B cell (primary cell): ENCODE results near the gene SHANK2. TPM values are rescaled to one million over a fixed set of nuclear protein-coding genes. Genes with fewer than 3 reads are reported as not detected.

Experiments used
- ATAC-seq: fragments of 200-7000 bp; cut with Tn5 transposase; one replicate; pipeline ENCODE4 v1.10.0; 2021; ENCODE audit warnings: low read depth, mild to moderate bottlenecking, moderate number of reproducible peaks, moderate library complexity
- CTCF ChIA-PET: fragments of 350-600 bp; sonication (Branson Sonifier 250); formaldehyde crosslinking; loops from one replicate; lab custom pipeline; 2021; ENCODE audit warnings: antibody characterized with exemption, inconsistent platforms; lab: Charles Lee
- POLR2A ChIA-PET: fragments of 350-600 bp; sonication (Branson Sonifier 250); formaldehyde crosslinking; loops from one replicate; lab custom pipeline; 2021; ENCODE audit warnings: antibody characterized with exemption; lab: Charles Lee
- DNase-seq: peaks from one replicate; pipeline ENCODE4 v3.0.0; 2013
- H2AFZ ChIP-seq: 2 replicates; pipeline ENCODE4 v1.6.1; 2012; ENCODE audit warnings: mild to moderate bottlenecking, low read depth, low read length; ENCODE audit not compliant: insufficient read depth, poor library complexity, severe bottlenecking
- H3K27ac ChIP-seq, 2 donors: 1 replicate in 1 of 2; 2 replicates in 1 of 2; pipeline ENCODE4 v1.5.1; 2012 to 2013; ENCODE audit warnings: low read length in 2 of 2, mild to moderate bottlenecking in 2 of 2, moderate library complexity in 1 of 2
- H3K27me3 ChIP-seq, 4 experiments: fragments of 200-600 bp in 1 of 4; sonication (generic) in 1 of 4; replicated peaks in 1 of 4; 1 replicate in 2 of 4; 2 replicates in 2 of 4; pipeline versions ENCODE4 v1.6.1 to v1.7.0; 2013 to 2016; ENCODE audit warnings: low read length in 3 of 4, mild to moderate bottlenecking in 2 of 4, mixed read lengths in 1 of 4, moderate library complexity in 1 of 4; ENCODE audit not compliant: insufficient read depth in 4 of 4, control insufficient read depth in 3 of 4; ENCODE audit errors: control extremely low read depth in 1 of 4
- H3K36me3 ChIP-seq, 2 experiments: replicated peaks in 1 of 2; 1 replicate in 1 of 2; 2 replicates in 1 of 2; pipeline versions ENCODE4 v1.6.1 to v1.7.1; 2013; ENCODE audit warnings: low read length in 1 of 2; ENCODE audit not compliant: insufficient read depth in 2 of 2, control insufficient read depth in 1 of 2; ENCODE audit errors: control extremely low read depth in 1 of 2, extremely low read depth in 1 of 2
- H3K4me1 ChIP-seq, 2 donors: fragments of 200-600 bp in 1 of 2; sonication (generic) in 1 of 2; 1 replicate in 1 of 2; 2 replicates in 1 of 2; pipeline versions ENCODE4 v1.5.1 to v1.6.1; 2013 to 2017; ENCODE audit warnings: low read length in 2 of 2; ENCODE audit not compliant: control insufficient read depth in 2 of 2, insufficient read depth in 2 of 2
- H3K4me2 ChIP-seq: replicated peaks from 2 replicates; pipeline ENCODE3; 2012; ENCODE audit warnings: mild to moderate bottlenecking, low read depth, low read length; ENCODE audit not compliant: poor library complexity, severe bottlenecking
- H3K4me3 ChIP-seq, 5 experiments: fragments of 200-600 bp in 1 of 5; sonication (generic) in 1 of 5; 1 replicate in 3 of 5; 2 replicates in 2 of 5; pipeline versions ENCODE4 v1.5.1 to v1.7.0; 2011 to 2016; ENCODE audit warnings: low read length in 4 of 5, mild to moderate bottlenecking in 4 of 5, low read depth in 2 of 5, control low read depth in 1 of 5, moderate library complexity in 1 of 5; ENCODE audit not compliant: insufficient read depth in 1 of 5; ENCODE audit errors: control extremely low read depth in 1 of 5, extremely low read depth in 1 of 5
- H3K79me2 ChIP-seq: fragments of 200-600 bp; sonication (generic); one replicate; pipeline ENCODE4 v1.6.0; 2016; ENCODE audit warnings: low read length; ENCODE audit not compliant: control insufficient read depth, insufficient read depth
- H3K9ac ChIP-seq: fragments of 200-600 bp; sonication (generic); 2 replicates; pipeline ENCODE4 v1.6.1; 2017; ENCODE audit warnings: mild to moderate bottlenecking, low read length, moderate library complexity
- H3K9me3 ChIP-seq, 3 donors: one replicate each; pipeline versions ENCODE4 v1.6.1 to v1.7.1; 2013; ENCODE audit warnings: low read length in 2 of 3; ENCODE audit not compliant: control insufficient read depth in 2 of 3, insufficient read depth in 1 of 3; ENCODE audit errors: control extremely low read depth in 1 of 3
- H4K20me1 ChIP-seq: 2 replicates; pipeline ENCODE4 v1.6.0; 2012; ENCODE audit warnings: mild to moderate bottlenecking, low read length; ENCODE audit not compliant: insufficient read depth, control insufficient read depth, poor library complexity, severe bottlenecking
- H3K27ac Mint-ChIP-seq: one replicate; pipeline ENCODE4 v1.8.0; 2021; ENCODE audit warnings: mixed read lengths
- H3K27me3 Mint-ChIP-seq: one replicate; pipeline ENCODE4 v1.8.0; 2021; ENCODE audit warnings: mixed read lengths
- H3K4me1 Mint-ChIP-seq: one replicate; pipeline ENCODE4 v1.8.0; 2021; ENCODE audit warnings: mixed read lengths
- H3K4me3 Mint-ChIP-seq: one replicate; pipeline ENCODE4 v1.8.0; 2021; ENCODE audit warnings: mixed read lengths
- H3K9me3 Mint-ChIP-seq: one replicate; pipeline ENCODE4 v1.8.0; 2022; ENCODE audit warnings: mixed read lengths; ENCODE audit not compliant: insufficient read depth
- CTCF ChIP-seq: fragments of 200-600 bp; IDR thresholded peaks from one replicate; pipeline ENCODE4 v1.8.0; 2022; ENCODE audit warnings: antibody characterized with exemption, mild to moderate bottlenecking
- EZH2 ChIP-seq: IDR thresholded peaks from 2 replicates; pipeline ENCODE4 v1.6.1; 2012; ENCODE audit warnings: borderline replicate concordance, low read depth, mild to moderate bottlenecking, moderate library complexity, low read length; ENCODE audit not compliant: insufficient read depth, poor library complexity, severe bottlenecking
- WGBS: methylation state at CpG from one replicate; pipeline ENCODE4 v1.1.5; 2013; ENCODE audit warnings: missing lambda C conversion rate; ENCODE audit not compliant: insufficient coverage; 5-methylcytosine and 5-hydroxymethylcytosine counted together
- intact Hi-C: fragments of 100-400 bp; cut with micrococcal nuclease; formaldehyde crosslinking; loops from one replicate; pipeline ENCODE4 v1.10.0; 2022
- polyA plus RNA-seq: library from polyadenylated mRNA; depleted of rRNA; stranded (reverse); fragments of >200 nt; gene quantifications from 2 replicates; pipeline ENCODE4 v1.2.3, GENCODE V29; 2012
- total RNA-seq, 2 donors: library from RNA; stranded (reverse); fragments of 120-200 nt in 1 of 2; gene quantifications; 1 replicate in 1 of 2; 2 replicates in 1 of 2; pipeline versions ENCODE4 v1.2.3 to v1.2.4, GENCODE V29; 2013 to 2022

Gene SHANK2
- total and polyA plus RNA-seq, 2 donors (not counting 1 experiment from before 2014, with no cell fraction given): 0.07 to 0.28 TPM

GRCh38 chr11:71206186-71206585, 46.2 kb downstream of the SHANK2 start:
- H4K20me1 ChIP-seq: no peaks in the 10 kb centered on the region
- 36% methylated on average over 14 of the region's 17 CpGs for WGBS
- no peaks in the 10 kb centered on the region for H3K27me3 ChIP-seq
- Mint-ChIP-seq H3K27ac (no peak overlapping the region), H3K27me3 (peaks cover 6% of the 10 kb centered on the region), H3K4me1 (peaks cover 6% of the 10 kb centered on the region), H3K4me3 (no peak overlapping the region), H3K9me3 (no peaks in the 10 kb centered on the region)
- intact Hi-C loops: no loop called here
- peaks cover 0 to 16% (median 1%) of the 10 kb centered on the region in 3 donors for H3K9me3 ChIP-seq
- H3K9ac ChIP-seq: no peak overlapping the region
- H3K4me1 ChIP-seq: peaks cover 0 to 9% of the 10 kb centered on the region in 2 donors
- no peak overlapping the region for H3K4me2 ChIP-seq
- no peak for DNase-seq
- no peaks in the 10 kb centered on the region for H3K36me3 ChIP-seq
- no peak for ATAC-seq
- TF ChIP-seq CTCF (no peak), EZH2 (no peak)
- H3K79me2 ChIP-seq: no peaks in the 10 kb centered on the region
- no peak overlapping the region for H2AFZ ChIP-seq
- ChIA-PET CTCF (no interaction called here), POLR2A (no interaction called here)
- no peak overlapping the region for H3K27ac ChIP-seq
- H3K4me3 ChIP-seq: no peak overlapping the region

- POLR2A ChIA-PET: no interaction called here
- Histone ChIP-seq H4K20me1 (no peaks in the 10 kb centered on the region), H3K9ac (no peak overlapping the region), H3K27me3 (no peaks in the 10 kb centered on the region), H3K79me2 (no peaks in the 10 kb centered on the region), H3K4me2 (no peak overlapping the region), H2AFZ (no peak overlapping the region), H3K4me3 (no peak overlapping the region), H3K4me1 (peaks cover 6 to 9% of the 10 kb centered on the region in 2 donors), H3K36me3 (no peaks in the 10 kb centered on the region), H3K9me3 (peaks cover 0 to 16% (median 1%) of the 10 kb centered on the region in 3 donors), H3K27ac (no peak overlapping the region)
- WGBS: 77% methylated on average over 10 of the region's 18 CpGs
- TF ChIP-seq EZH2 (no peak), CTCF (no peak)
- no peaks in the 10 kb centered on the region for H3K9me3 Mint-ChIP-seq
- CTCF ChIA-PET: no interaction called here
- H3K27ac Mint-ChIP-seq: no peak overlapping the region
- peaks cover 16% of the 10 kb centered on the region for H3K27me3 Mint-ChIP-seq
- DNase-seq: peak; percentile 15
- intact Hi-C loops: no loop called here
- no peak overlapping the region for H3K4me3 Mint-ChIP-seq
- H3K4me1 Mint-ChIP-seq: peaks cover 18% of the 10 kb centered on the region
- no peak for ATAC-seq
Measured at GRCh38 chr11:71204748-71205664, 47.4 kb downstream of the SHANK2 start.
